GM18502 (cell line): ENCODE measurements around the gene CCDC24.

ENCODE experiments used
- ATAC-seq: cut with Tn5 transposase; IDR thresholded peaks from one replicate; pipeline ENCODE4 v1.9.1; 2021; ENCODE audit warnings: mild to moderate bottlenecking; ENCODE audit not compliant: unreplicated experiment, poor library complexity

The CCDC24 gene

DNA sequence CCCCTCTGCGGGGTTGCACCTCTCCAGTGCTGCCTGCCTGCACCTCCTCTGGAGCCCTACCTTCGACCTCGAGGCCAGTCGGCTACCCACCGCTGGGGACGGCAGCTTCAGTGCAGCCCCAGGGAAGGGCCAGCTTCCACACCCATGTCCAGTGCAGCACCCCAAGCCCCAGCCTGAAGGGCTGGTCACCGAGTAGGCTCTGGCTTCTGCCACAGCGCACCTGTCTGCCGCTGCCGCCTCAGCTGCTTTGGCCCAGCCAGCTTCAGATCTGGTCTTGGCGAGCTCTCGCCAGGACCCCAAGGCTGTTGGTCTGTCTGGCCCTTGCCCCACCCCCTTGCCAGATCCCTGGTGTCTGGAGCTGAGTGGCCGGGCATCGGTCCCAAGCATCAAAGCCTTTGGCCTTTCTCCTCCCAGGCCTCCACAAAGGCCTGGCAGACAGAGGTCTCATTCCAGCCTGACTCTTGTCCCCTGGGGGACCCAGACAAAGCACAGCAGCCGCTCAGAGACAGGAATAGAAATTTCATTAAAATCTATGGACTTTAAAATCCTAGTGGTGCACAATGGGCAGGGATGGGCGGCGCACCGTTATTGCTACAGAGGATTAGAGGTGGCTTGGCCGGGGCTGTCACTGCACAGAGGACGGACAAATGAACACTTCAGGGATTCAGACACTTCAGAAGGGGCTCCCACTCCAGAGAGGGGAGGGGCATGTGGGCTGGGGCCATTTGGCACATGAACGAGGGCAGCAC lies 4.8 kb downstream of the CCDC24 start:
- no peak for ATAC-seq

DNA sequence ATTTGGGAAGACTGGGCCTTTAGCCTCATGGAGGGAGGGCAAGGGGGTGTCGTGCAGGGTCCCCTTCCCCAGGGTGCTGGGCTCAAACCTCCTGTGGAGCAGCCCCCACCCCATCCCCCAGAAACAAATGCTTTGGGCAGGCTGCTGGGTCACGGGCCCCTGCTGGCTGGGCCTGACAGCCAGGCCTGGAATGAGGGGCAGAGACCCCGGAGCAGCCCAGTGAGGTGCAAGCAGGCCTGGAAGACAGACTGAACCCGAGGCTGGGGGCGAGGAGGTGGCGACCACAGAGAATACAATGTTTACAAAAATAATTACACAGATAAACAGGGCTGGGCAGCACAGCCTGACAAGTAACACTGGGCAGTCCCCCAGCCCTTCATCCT lies 5.3 kb downstream of the CCDC24 start:
- ATAC-seq, result no peak

DNA sequence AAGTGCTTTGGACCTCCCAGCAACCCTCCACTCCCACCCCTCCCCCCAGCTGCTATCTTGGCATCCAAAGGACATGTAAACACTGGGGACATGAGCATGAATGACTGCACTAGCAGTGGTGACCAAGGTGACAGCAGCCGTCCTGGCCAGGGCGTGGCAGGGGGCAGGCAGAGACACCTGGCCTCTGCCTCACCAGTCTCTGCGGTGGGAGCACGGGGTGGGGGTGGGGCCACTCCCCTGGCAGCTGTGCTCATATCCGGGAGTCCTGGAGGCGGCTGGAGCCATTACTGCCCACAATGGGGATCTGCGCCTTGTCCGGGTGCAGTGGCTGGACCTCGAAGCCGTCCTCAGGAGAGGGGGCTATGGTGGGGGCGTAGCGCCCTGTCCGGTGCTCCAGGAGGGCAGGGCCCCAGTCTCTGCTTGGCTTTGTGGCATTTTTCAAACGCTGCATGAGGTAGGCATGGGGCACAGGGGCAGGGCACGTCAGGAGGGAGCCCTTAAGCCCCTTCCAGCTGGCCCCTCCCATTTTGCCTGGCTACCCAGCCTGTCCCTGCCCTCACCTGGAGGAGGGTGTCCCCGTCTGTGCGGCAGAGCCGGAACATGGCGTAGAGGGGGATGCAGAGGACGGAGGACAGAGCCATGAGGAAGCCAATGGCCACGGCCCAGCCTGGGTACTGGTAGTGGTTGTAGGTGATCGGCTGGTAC lies 6.0 kb downstream of the CCDC24 start:
- ATAC-seq, result no peak

DNA sequence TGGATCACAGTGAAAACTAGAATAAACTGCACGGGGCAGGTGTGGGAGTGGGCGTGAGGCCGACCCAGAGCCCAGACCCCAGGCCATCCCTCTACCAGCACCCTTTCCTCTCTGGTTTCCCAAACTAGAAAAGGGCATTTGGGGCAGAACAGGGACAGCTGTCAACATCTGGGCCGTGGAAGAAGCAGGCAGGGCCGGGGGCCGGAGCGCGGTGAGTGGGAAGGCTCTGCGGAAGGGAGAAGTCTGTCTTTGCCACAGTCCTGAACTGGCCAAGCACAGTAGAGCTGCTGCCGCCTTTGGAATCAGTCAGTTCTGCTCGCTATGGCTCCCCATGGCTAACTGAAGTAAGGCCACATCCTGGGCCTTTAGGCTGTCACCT lies 6.6 kb downstream of the CCDC24 start:
- ATAC-seq, result no peak

DNA sequence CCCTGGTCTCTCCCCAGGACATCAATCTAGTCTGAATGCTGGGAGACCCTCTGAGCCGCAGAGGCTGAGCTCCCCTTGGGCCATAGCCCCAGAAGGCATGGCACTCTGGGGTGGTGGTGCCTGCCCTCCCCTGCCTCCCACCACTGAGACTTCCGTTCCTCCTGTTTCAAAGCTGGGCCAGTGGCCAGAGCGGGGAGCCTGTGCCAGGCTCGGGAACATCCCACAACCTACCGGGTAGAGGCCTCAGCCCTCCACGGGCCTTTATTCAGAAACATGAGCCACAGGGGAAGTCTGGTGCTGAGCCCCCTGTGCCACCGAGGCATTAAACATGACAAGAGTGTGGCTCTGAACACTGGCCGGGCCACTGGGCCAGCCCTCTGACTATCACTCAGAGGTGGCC lies 8.1 kb downstream of the CCDC24 start:
- no peak for ATAC-seq

DNA sequence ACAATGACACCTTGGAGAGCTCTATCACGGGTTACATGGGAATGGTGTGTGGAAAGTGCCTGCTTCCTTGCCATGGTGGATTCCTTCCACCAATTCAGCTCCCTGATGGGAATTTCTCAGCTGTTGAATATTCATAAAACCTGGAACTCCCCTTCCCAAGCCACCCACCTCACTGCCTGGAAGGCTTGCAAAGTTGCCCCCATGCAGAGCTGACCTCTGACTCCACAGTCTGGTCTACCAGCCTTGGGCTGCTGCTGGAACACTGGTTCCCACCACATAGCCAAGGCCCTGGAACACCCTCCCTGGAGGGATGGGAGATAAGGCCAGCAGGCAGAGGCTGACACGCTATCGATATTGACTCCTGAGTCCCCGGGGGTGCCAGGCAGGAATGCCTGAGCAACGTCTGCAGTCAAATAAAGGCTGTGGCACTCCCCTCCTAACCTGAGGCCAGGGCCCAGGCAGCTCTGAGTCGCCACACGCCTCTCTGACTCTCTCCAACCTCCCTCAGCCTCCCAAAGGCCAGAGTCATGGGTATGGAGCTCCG lies 8.8 kb downstream of the CCDC24 start:
- ATAC-seq, result no peak

DNA sequence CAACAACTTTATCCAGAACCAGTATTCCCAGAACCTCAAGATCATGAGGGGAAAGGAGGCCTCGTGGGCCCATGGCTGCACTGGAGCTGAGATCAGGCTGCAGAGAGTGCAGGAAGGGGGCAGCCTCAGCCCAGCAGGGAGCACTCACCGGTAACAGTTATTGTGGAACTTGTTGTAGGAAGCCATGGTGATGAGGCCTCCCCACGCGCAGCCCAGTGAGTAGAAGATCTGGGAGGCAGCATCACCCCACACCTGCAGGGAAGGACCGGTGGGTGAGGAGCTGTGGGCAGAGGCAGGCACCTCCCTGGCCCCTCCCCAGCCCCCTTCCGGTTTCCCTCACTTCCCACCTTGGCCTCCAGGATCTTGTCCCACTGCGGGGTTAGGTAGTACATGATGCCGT lies 10.8 kb downstream of the CCDC24 start:
- ATAC-seq, result no peak

DNA sequence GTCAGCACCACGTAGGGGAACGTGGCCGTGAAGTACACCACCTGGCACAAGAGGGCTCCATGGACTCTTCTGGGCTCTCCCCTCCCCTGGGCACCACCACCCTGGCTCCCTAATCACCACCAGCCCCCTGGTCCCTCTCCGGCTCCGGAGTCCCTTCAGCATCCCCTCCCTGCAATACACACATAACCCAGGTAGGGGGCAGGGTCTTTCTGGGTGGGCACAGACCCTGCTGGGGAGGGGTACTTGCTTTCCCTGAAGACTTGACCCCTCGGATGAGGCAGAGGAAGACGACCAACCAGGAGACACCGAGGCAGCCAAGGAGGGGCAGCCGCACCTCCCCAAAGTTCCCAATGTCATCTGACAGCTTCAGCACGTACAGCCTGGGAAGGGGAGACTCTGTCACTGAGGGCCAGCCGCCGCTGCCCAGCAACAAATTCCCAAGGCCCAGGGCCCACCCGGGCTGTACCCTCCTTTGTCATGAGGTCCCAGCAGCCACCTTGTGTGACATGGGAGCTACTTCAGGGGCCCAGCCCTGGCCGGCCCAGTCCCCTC lies 11.3 kb downstream of the CCDC24 start:
- ATAC-seq, result no peak

DNA sequence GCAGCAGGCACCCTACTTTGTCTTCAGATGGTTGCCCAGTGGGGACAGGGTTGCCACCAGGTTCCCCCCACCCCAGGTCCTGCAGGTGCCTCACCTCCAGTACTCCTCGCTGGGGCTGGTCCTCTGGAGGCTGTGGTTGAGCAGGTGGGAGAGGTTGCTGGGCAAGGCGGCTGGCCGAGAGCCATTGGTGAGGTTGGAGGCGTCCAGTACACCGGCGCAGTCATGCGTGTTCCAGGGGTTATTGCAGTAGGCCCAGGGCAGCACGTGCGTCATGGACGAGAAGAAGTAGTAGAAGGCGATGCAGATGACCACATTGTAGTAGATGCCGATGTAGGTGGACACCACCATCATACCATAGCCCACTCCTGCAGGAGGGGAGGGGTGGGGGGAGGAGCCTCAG lies 16.9 kb downstream of the CCDC24 start:
- ATAC-seq, result no peak

DNA sequence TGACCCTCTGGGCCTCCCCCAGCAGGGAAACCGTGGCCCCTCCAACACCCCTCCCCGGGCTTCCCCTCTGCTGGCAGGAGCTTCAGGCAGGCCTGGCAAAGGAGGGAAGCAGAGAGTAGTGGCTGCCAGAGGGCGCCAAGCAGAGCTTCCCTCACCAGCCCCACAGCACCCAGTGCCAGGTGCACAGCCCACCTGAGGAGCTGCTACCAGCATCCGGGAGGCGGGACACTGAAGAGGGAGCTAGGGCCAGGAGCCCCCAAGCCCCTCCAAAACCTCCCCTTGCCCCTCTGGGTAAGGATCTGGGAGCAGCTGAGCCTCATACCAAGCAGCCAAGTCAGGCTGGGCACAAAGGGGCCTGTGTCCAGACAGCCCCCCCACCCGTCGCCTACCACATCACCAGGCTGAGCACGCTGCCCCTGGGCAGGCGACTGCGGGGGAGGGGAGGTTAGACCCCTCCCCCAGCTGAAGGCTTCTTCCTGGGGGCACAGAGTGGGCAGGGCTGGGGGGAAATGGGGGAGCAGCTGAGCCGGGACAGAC lies 19.6 kb downstream of the CCDC24 start:
- ATAC-seq, result no peak

DNA sequence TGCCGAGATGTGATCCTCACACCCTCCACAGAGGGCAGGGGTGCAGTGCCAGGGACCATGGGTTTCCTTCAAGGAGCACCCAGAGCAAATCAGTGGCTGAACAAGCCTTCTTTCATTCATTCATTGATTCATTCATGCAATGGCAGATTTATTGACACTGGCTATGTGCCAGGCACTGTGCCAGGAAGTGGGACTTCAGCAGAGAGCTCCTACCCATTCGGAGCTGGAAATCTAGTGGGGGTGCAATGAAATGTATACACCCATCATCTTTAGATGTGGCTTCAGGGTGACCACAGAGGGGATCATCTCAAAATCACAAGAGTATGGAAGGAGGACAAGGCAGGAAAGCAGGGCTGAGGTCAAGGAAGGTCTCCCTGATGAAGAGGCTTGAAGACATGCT lies 21.0 kb downstream of the CCDC24 start:
- no peak for ATAC-seq

DNA sequence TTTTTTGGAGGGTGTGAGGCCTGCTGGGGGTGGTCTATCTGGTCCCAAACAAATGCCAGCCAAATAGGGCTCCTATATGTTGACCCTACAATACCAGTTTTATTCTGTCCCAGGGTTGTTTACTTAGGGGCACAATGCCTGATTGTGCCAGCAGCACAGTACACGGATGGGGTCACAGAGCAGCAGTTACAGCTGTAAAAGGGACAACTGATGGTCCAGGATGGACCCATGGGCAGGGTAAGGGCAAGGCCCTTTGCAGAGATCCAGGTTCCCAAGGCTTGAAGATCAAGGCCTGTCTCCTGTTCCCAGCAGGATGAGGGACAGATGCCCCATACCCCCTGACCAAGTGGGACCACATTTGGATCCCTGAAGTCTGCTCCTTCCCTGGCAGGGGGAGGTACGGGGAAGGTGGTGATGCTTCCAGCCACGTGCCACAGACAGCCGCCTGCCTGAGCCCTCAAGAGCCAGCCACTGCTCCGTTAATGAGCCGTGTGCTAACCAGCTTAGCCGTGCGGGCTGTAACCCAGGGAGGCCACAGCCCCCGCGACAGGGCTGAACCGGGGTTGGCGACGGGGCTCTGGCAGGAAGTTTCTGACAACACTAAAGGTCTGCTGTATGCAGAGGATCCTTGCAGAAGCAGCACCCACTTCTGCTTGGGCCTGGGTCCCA lies 21.7 kb downstream of the CCDC24 start:
- no peak for ATAC-seq

DNA sequence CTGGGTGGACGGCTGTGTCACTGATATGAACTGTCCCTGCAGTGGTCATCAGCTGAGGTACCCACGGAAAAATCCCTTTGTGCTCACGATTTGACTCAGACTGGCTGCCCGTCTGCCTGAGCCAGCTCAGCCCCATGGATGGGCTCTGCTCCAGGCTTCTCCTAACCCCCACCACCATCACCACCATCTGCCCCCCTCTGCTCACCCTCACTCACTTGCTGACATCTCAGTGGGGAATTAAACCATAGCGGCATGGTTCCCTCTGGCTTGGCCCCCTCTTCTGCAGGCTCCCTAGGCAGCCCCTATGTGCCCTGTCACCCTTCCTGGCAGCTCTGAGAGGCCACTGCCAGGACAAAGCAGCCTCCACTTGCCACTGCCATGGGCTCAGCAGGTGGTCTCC lies 22.6 kb downstream of the CCDC24 start:
- ATAC-seq, result no peak

DNA sequence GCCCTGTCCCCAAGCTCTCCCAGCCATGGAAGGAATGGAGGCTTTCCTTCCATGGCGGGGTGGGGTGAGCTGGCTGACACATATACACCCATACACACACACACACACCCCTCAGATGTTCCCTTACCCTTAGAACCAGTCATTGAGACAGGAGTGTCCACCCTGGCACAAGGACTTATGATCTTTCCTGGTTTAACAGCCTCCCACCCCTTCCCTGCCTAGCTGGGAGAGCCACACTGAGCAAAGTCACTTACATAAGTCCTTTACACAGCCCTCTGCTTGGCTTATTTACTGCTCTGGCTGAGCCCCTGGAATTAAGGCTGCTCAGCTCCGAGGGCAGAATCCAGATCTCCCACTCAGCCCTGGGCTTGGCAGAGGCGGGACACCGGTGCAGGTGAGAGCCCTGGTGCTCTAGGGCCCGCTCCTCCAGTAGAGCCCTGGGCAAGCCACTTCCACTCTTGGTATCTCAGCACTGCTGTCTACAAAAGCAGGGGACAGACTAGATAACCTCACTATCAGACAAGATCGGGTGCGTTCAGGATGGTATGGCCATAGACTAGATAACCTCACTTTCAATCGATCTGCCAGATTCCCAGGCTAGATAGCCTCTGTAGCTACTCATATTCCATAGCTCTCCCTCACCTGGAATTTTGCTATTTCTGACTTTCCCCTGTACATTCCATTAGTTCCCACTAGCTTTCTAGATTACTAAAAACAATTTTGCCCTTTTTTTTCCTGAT lies 23.1 kb downstream of the CCDC24 start:
- ATAC-seq, result no peak

DNA sequence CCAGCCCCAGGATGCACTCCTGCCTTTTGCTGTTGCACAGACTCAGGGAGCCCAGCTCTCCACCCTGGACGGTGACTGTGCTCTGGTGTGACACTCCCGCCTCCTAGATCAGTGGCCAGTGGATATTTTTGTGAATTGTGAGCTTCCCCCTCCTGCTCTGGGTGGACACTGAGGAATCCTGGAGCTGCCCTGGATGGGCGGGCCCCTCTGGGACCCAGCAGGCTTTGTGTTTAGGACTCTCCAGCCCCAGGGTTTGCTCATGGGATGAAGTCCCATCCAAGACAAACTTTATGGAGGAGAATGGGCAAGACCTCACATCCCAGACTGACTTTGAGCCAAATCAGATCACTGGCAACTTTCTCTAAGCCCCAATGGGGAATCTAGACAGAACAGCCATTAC lies 23.8 kb downstream of the CCDC24 start:
- no peak for ATAC-seq

DNA sequence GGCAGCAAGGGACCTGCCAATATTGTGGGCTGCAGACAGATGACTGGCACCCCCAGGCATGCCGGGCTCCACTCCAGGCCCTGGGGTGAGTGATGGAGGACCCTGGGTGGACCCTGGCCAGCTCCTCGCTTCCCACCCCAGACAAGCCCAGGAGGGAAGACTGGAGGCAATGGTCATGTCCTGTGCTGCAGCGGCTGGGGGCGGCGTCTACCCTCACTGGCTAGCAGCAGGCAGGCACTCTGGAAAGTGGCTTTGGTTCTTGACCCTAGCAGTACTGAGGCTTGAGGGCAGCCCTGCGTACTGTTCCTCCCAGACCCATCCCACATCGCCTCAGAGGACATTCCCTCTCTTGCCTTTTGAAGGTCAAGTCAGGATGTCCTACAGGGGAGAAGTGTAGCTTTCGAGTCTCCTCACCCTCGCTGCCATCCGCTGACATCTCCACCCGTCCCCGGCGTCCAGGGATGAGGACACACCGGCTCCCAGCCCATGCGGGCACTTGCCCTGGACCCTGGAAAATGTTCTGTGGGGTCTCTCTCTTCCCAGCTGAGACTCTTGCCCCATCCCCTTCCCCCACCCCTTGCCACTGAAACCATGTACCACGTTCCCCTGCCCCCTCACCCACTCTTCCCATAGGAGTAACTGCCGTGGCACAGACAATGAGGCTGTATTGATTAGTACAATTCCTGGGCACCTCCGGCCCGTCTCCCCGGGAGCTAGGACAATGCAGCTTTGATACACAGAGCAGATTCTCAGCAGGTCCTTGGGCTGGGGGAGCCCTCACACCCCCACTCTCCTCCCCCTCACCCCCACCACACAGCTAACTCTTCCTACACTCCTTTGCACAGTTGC lies 24.9 kb downstream of the CCDC24 start:
- ATAC-seq, result no peak

DNA sequence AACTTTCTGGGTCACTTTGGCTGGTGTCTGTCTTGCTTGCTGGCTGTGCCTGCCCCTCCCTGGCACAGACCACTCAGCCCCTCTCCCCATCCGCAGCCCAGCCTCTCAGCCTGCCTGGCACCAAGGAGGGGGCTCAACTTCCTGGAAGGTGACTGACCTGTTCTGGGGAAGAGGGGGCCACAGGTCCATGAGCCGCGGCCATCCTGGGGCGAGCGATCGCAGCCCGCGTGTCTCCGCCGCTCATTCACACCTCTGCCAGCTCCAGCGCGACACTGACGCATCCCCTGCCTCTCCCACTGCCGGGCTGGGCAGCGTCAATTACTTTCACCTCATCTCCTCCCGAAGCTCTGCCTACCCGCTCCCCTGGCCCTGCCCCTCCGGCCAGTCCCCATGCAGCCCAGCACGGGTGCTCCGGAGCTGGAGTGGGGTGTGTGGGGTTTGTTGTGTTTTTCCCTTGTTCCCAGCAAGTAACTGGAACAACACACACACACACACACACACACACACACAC lies 25.5 kb downstream of the CCDC24 start:
- ATAC-seq, result no peak

DNA sequence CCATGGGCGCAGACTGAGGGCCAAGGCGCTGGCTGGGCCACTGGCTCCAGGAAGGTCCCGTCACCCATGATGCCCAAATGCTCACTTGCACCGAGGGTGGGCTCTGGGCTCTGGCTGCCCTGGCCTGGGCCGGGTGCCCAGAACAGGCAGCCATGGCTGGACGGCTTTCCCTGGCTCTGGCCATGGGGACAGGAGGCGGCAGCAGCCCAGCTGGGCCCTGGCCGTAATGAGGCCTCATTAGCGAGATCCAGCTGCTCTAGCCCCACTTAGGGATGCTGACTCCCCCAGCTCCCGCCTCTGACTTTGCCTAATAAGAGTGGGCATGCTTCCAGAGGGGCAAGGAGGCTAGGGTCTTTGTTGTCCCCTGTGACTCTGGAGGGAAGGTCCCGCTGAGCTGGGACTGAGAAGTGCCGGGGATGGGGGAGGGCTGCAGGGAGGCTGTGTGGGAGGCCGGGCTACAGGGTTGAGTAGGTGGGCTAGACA lies 28.1 kb downstream of the CCDC24 start:
- no peak for ATAC-seq

DNA sequence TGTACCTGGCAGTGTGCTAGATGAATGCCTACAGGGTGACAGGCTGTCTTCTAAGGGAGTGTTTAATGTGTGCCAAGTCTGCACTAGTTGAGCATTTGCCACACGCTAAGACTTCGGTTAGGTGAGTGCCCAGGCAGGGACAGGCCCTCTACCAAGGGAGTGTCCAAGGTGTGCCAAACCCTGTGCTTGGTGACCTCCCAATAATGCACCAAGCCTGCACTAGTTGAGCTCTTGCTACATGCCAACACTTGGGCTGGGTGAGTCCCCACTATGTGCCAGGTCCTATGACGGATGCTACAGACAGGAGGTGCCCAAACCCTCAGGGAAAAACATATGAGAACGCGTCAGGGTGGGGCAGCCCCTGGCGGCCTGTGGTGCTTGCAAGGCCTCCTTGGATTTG lies 29.1 kb downstream of the CCDC24 start:
- no peak for ATAC-seq
